HG03095 (cell line): ENCODE results near the gene PDE3A.

Experiments
- ATAC-seq: cut with Tn5 transposase; IDR thresholded peaks from one replicate; pipeline ENCODE4 v1.9.1; 2021; ENCODE audit warnings: moderate library complexity; ENCODE audit not compliant: unreplicated experiment

Gene PDE3A

DNA sequence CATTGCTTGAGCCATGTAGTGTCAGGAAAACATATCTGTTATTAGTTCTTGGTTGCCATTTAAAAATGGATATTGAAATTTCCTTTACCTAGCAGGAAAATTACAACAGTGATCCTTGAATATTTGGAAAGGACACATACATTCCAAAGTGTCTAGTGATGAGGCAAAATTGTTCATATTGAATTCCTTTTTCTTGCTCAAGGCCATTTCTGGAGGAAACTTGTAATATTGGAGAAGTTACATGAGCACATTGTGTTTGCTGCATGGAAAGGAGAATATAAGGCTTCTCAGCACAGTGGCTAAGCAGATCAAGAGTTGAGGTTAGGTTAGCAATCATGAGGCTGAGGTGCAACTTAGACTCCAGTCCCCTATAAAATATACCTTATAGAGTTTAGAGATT, 121.9 kb downstream of the PDE3A start:
- no peak for ATAC-seq

DNA sequence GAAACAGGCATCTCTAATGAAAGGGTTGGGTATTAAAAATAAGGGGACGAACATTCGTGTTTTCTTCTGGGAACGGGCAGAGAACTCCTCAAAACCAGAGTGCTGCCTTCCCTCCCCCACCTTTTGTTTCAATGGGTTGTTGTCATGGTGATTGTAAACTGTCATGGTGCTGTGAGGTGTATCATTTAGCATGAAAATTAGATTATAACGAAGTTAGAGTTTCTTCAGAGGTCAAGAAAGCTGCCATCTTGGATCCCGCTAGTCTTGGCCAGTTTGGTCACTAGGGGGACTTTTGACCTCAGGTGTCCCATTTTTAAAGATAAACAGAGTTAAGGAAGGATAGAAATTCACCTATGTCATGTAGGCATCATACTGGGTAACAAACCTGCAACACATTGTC, 123.0 kb downstream of the PDE3A start:
- ATAC-seq, result no peak

DNA sequence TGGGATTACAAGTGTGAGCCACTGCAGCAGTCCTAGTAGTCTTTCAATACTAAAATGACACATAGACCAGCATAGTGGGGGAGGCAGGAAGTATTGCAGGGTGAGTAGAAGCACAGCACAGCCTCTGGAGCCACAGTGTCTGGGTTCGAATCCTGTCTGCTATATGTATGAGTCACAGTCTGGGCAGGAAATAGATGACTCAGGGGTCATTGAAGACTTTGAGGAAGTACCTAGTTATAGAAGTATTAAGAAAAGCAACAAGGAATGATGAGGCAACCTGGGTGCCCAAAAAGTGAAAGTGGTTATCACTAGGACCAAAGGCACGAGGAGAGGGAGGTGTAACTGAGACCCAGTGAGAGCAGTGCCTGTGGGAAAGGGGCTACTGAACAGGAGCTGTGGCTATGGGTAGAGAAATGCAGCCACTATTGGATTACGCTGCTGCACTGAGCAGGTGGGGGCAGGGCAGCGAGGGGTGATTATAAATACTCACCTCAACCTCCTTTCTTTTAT, 124.0 kb downstream of the PDE3A start:
- no peak for ATAC-seq

DNA sequence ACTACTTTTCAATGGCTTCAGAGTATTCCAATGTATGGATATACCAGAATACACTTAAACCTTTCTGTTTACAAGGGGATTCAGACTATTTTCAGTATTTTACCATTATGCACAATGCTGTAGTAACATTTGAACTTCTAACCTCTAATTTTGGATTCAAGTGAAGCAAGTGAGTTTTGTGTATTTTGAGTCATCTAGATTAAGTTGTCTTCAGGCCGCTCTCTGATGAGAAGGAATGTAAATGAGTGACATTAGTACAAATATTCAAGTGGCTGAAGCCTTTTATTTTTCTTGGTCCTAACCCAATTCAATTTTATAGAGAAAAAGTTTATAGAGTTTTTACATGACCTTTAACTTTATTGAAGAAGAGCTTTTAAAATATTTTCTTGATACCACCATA, 125.6 kb downstream of the PDE3A start:
- no peak for ATAC-seq

DNA sequence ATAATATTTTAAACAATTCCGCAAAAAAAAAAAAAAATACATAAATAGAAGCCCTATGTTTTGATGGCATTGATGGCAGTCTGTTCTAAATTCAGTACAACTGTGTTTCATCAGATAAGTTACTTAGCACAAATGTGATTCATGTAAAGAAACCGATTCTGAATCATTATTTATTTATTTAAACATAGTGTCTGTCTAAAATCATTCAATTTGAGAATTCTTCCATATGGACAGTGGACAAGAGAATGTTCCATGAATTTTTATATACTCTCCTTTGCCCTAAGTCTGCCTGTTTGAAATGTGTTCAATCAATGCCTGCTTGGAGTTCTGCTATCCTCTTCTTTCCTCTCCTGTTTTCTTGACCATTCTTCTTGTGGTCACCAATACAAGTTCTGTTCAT, 126.5 kb downstream of the PDE3A start:
- ATAC-seq, result no peak

DNA sequence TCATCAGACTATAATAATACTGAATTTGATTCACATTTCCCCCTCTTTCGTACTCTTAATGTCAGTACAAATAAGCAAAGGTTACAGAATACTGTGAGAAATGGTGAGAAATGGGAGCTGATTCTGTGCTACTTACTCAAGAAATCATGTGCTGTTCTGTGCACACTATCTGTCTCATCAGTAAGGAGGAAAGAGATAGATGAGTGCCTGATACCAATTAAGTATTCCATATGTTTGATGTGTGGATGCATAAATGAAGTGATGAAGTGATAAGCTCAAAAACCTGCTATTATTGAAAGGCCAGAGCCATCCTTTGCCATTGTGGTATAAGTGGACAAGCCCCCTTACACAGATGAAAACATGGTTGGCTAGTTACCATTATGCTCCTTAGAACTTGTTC, 127.7 kb downstream of the PDE3A start:
- ATAC-seq, result no peak

DNA sequence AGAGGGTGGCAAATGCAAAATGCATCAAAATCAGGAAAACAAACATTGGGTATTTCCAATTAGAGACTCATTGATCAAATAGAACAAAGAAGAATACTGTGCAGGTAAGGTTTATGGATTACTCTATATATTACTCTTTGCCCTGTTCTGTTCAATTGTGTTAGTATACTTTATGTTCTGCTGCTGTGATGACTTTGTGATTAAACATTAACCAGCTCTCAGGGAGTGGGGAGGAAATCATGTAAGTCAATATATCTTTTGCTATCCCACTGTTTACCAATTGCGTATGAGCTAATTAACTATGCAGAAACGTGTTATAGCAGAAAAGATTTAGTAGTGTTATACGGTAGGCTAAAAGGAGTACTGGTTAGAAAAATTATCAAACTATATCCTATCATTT, 129.4 kb downstream of the PDE3A start:
- ATAC-seq, result no peak

DNA sequence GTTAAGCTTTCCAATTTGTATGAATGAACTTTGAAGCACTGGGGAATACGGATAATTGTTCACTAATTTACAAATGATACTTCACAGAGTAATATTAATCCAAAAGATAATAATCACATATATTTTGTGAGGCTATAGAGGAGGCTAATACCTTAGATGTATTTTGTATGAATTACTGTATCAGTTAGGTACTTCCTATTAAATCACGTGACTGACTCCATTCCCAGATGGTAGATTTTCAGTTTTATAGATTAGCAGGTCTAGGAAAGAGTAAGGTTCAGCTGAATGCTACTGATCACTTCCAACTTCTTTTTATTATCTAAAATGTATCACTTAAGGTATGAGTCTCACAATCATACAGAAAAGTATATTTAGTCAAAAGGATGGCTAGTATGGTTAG, 133.6 kb downstream of the PDE3A start:
- ATAC-seq, result no peak

DNA sequence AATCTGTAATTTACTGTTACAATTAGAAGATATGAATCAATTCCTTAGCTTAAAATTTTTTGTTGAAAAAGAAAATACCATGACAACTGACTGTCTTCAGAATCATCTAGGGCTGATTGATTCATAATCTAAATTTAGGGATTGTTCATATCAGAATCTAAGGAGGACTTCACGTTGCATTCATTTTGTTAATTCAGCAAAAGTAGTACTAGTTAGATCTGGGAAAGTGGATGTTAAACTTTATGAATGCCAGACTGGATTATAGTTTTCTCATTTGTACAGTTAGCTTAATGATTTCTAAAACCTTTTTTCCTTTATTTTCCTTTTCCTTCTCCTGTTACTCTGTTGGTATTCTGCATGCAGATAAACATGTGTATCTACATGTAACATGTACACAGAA, 135.5 kb downstream of the PDE3A start:
- ATAC-seq, result no peak

DNA sequence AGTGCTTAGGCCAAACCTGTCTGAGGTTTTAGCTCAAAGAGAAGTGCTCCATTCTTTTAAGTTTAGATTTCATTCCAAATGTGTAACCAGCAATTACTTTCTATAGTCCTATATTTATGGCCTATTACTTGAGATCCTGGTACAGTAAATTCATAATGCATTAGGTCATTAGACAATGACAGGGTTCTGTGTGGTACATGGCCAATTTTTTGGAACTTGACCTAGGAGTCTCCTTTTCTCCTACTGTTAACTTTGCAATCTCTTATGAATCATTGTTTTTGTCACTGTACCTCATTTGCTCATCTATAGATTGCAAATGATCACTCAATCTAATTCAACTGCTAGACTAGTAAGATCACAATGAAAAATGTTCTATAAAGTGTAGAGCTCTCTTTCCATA, 136.7 kb downstream of the PDE3A start:
- no peak for ATAC-seq

DNA sequence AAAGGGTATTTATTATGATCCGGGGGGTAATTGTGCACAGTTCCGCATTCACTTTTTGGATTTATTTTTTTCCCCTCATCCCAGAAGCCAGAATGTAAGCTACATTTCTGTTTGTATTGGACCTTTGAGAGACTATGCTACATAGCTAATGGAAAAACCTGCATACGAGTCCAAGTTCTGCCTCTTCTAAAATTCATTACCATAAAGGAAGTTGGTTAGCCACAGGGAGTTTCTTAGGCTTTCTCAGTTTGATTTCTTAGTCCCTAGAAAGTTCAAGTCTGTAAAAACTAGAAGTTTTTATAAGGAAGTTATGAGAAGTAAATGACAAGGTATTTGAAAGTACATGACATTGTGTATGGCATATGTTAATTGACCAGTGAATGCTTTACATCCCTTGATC, 138.7 kb downstream of the PDE3A start:
- no peak for ATAC-seq

DNA sequence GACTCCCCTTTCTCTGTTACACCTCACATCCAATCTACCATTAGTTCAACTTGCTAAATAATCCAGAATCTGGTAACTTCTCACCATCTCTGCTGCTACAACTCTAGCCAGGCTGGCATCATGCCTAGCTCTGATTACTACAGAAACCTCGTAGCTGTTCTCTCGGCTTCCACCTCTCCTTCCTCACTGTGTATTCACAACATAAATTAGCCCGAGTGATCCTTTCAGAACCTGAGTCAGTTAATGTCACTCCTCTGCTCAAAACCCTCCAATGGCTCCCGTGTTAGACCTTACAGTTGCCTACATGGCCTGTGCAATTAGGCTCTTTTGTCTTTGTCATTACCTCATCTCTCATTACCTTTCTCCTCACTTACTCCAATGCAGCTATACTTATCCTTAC, 139.4 kb downstream of the PDE3A start:
- ATAC-seq, result no peak

DNA sequence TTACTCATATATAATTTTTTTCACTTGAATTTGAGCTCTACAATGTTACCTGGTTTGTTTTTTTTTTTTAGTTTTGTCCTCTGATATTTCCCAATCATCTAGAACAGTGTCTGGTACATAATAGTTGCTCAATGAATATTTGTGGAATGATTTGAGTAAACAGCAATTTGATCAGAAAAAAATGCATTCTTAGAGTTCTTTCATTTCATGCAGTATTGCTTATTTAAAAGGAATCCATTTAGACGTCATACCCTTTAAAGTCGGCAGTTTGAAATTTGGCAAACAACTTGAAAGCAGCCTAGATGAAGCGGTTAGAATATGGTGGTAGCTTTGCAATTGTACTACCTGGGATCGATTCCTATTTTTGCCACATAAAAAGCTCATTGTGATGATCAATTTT, 140.0 kb downstream of the PDE3A start:
- ATAC-seq, result no peak

DNA sequence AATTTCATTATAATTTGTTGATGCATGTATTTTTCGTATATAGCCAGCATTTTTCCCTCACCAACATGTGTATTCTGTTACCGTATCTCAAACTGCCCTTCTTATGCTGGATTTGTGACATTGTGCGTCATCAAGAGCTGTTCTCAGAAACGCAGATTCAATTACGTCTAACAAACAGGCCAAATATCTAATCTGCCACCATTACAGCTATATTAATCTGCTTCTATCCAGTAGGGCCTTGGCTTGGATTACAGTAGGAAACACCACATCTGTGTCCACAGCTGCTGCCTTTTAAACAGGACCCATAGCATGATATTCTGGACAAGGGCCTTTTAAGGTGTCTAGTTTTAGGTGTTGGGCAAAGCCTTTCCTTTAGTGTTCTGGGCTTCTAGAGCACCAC, 140.6 kb downstream of the PDE3A start:
- no peak for ATAC-seq

DNA sequence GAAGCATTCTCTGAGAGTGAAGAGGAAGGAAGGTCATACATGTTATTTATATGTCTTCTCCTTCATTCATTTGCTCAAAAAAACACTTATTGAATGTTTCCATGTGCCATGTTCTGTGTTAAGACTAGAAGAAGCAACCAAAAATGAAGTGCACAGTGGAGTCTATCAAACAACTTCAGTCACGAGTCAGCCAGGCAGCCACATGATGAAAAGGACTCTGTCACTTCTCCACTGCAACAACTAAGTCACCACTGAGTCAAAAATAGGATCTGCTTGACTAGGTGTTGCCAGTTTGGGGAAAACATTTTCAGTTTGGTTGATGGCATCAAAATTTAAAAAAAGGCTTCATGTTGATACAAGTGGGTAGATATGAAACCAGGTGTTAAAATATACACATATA, 142.5 kb downstream of the PDE3A start:
- no peak for ATAC-seq

DNA sequence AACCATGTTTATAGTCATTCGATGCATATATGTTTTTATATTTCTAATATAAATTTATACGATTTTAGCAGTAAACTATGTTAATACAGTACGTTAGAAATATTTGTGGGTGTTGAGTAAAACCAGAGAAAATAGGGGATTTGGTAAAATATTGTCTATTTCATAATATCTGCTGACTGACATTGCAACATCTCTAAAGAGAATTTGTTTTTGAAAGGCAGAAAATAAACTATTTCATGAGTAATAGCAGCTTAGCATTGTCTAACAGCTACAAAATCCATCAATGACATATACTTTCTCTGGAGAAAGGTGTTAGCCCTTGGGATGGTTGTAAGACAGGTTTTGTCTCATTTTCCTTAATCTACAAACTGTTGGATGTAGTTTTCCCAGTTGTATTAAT, 144.9 kb downstream of the PDE3A start:
- ATAC-seq, result no peak

DNA sequence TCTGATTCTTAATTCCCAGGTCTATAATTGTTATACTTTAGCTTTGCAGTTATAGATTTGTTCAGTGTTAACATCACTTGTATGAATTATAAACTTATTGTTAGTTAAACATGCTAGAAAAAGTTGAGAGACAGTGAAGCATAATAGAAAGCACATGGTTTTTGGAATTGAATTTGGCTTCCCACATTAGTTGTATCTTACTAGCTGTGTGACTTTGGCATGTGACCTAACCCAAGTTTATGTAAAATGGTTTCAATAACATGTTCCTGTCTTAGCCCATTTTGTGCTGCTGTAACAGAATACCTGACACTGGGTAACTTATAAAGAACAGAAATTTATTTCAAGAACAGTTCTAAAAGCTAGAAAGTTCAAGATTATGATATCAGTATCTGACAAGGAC, 146.3 kb downstream of the PDE3A start:
- ATAC-seq, result no peak

DNA sequence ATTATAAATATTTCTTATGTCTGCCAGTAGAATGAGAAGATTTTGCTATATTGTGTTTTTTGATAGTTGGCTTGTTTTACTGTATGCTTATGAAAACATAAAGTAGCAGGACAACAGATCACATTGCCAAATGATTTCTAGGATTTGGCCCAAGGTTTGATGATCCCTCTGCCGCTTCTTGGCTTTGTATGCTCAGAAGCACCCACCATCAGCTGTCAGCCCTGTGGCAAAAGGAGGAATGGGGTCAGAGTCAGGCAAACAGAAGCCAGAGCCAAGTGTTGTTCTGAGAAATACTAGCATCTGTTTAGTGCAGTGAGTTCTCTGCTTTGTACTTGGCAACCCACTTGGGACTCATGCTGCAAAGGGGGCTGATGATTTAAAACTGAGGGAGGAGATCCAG, 152.2 kb downstream of the PDE3A start:
- no peak for ATAC-seq

DNA sequence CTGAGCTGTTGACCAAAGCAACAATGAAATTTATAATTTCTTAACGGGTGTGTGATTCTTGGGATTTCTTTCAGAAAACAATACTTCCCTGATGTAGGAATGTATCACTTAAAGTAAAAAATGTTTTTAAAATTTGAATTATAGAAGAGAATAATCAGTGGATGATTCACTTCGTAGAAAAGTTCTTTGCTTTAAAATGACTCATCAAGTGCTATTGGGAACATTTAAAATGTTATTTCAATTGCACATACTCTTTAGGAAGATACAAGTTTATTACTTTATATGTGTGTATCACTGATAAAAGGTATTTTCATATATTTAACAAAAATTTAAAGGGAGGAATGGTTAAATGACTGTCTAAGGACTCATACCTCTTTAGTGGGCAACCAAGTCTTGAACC, 155.3 kb downstream of the PDE3A start:
- ATAC-seq, result no peak

DNA sequence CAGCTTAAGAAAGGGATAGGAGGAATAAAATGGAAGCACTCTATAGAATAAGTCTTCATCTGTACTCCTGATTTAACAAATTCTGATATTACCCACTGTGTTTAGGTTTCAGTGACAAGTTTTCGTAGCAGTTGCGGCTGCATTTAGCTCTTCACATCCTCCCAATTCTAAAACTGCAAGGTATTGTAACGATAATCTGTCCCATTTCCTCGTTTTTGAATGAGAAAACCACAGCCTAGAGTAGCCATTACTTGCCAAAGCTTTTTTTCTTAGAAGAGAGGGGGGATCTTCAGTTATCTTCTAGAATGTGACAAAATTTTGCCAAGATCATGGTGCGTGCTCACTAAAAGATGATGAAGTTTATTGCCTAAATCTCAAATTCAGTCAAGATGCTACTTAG, 155.8 kb downstream of the PDE3A start:
- ATAC-seq, result no peak

DNA sequence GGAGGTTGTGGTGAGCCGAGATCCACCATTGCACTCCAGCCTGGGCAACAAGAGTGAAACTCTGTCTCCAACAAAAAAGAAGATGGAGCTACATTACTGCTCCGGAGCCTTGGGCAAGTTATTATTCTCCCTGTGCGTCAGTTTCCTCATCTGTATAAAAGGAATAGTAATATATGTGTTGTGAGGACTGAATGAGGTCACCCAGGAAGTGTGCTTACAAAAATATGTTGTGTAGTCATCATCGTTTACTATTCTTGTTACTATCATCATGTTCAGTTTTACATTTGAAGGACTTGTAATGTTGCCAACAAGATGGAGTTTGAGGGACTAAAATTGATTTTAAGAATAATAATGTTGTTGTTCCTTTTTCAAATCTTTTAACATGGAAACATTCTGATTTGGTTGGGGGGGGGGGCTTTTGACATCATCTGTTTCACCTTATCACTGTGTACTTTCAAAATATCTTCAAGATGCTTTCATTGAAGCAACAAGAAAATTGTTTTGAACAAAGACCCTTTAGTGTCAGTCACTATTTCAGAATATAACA, 156.8 kb downstream of the PDE3A start:
- ATAC-seq, result no peak

DNA sequence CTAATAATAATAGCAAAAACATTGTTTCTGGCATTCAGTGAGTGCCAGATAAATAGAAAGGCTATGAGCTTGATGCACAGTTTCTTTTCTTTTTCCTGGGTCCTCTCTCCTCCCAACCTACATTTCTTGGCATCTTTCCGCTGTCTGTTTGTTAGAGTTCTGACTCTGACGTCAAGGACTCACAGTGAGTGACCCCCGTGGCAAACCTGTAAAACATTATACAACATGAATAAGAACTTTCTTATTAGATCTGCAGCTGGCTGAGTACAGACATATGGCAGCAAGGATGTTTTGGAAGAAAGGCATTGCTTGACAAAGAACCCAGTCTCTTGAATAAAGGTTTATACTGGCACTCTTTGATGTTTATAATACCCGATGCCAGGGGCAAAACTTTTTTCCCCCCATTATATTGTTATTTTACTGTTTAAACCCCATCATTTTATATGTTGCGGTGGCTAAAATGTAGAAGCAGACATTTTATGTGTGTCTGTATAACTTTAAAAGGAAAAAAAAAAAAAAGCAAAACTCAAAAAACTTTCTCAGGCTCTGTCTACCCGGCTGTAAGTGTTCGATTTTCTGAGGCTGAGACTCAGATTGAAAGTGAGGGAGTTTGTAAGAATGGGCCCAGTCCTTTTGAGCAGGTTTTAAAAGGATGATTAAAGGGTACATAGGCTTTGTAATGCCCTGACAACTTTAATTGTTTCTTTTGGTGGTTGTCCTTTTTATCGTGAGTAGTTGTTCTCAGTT, 159.3 kb downstream of the PDE3A start:
- ATAC-seq, result no peak

DNA sequence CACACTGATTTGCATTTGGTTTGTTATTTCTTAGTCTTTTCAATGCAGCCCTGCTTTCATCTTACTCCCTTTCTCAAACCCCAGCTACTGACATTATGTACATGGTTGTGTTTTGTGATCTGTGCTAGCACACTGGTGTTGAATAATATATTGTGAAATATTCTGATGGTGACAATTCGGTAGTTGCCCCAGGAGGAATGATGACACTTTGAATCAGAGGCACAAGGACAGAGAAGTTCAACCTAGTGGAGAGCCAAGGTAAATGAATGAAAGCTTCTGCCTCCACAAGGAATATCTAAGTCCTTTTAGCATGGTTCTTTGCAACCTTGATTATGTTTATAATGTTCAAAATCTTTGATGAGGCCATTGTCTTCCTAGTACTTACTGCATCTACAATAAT, 159.9 kb downstream of the PDE3A start:
- ATAC-seq, result no peak
